ENCODE data around the gene PHKB. TPM values are rescaled to one million over a fixed set of nuclear protein-coding genes. Genes with fewer than 3 reads are reported as not detected.

Gene PHKB
- polyA plus RNA-seq, 1 donor = 73.3 TPM

DNA sequence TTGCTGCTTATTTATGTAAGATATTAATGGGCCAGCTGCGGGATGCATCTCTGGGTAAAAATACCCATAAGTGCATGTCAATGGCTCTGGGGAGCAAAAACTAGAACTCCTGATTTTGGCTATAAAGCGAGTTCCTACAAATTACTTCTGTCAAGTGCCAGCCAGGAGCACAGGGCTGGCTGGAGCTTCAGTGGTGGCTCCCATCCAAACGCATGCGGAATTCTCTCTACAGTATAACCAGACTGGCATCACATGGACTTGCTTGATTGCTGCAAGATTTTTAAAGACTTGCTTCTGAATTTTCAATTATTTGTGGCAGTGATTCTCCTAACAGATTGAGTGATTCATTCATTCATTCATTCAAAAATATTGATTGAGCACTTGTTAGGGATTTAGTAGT is 260.9 kb downstream of the PHKB start:
- no peaks in the 10 kb centered on the region for H3K4me1 ChIP-seq (ENCODE audit: control insufficient read depth, insufficient read depth, low read length)
- no CpG with 5 or more reads among the region's 4 CpGs for WGBS (ENCODE audit: insufficient coverage, low lambda C conversion rate)
- H3K9me3 ChIP-seq (ENCODE audit: control insufficient read depth, low read depth, low read length) = no peaks in the 10 kb centered on the region
- DNase-seq = no peak
- H3K4me3 ChIP-seq (ENCODE audit: low read length) = no peak overlapping the region
- H3K27me3 ChIP-seq (ENCODE audit: control insufficient read depth, insufficient read depth, low read length) = no peaks in the 10 kb centered on the region
- no peak overlapping the region for H3K27ac ChIP-seq (ENCODE audit: low read length)
- H3K36me3 ChIP-seq (ENCODE audit: control insufficient read depth, insufficient read depth, low read length) = no peaks in the 10 kb centered on the region

- no peak for DNase-seq
- WGBS (ENCODE audit: insufficient coverage, low lambda C conversion rate) = 100% methylated on average over 1 of the region's 5 CpGs
- Histone ChIP-seq H3K9me3 (ENCODE audit: control insufficient read depth, low read depth, low read length) (no peaks in the 10 kb centered on the region), H3K36me3 (ENCODE audit: control insufficient read depth, insufficient read depth, low read length) (no peaks in the 10 kb centered on the region), H3K27me3 (ENCODE audit: control insufficient read depth, insufficient read depth, low read length) (no peaks in the 10 kb centered on the region), H3K4me3 (ENCODE audit: low read length) (no peak overlapping the region), H3K4me1 (ENCODE audit: control insufficient read depth, insufficient read depth, low read length) (no peaks in the 10 kb centered on the region), H3K27ac (ENCODE audit: low read length) (no peak overlapping the region)
Measured at GRCh38 chr16:47724115-47724785, 263.1 kb downstream of the PHKB start.

- H3K36me3 ChIP-seq (ENCODE audit: control insufficient read depth, insufficient read depth, low read length) = no peaks in the 10 kb centered on the region
- no peaks in the 10 kb centered on the region for H3K27me3 ChIP-seq (ENCODE audit: control insufficient read depth, insufficient read depth, low read length)
- 84% methylated on average over 3 of the region's 9 CpGs for WGBS (ENCODE audit: insufficient coverage, low lambda C conversion rate)
- H3K9me3 ChIP-seq (ENCODE audit: control insufficient read depth, low read depth, low read length) = peaks cover 3% of the 10 kb centered on the region
- H3K4me3 ChIP-seq (ENCODE audit: low read length) = no peak overlapping the region
- DNase-seq = no peak
- H3K4me1 ChIP-seq (ENCODE audit: control insufficient read depth, insufficient read depth, low read length) = no peaks in the 10 kb centered on the region
- H3K27ac ChIP-seq (ENCODE audit: low read length) = no peak overlapping the region
Measured at GRCh38 chr16:47725188-47725695, 264.1 kb downstream of the PHKB start.

DNA sequence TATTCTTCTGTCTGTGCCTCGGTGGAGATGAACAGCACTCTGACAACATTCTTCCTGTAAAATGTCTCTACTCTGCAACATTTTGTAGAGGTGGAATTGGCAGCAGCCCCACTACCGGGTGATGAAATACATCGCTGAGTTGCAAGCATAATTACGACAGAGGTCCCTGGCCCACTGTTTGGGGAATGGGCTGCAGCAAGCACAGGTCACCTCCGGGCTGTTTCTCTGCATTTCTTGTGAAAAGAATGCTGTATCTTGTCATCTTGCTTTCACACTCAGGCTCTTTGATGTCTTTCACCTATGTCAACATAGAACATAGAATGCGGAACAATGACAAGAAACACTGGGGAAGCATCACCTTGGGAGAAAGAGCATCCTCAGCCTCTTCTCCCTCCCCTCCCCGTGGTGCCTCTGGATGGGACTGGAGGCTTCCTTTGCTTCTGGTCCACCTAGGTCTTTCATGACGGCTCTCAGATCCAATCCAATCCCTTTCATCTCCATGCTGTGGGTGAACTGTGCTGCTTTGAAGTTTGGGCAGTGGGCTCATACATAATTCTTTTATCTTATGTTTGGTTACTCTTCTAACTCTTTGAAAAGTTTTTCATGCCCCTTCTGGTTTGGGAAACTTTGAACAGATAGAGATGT is 265.0 kb downstream of the PHKB start:
- no peak overlapping the region for H3K27ac ChIP-seq (ENCODE audit: low read length)
- DNase-seq = no peak
- H3K4me3 ChIP-seq (ENCODE audit: low read length) = no peak overlapping the region
- peaks cover 3% of the 10 kb centered on the region for H3K9me3 ChIP-seq (ENCODE audit: control insufficient read depth, low read depth, low read length)
- no peaks in the 10 kb centered on the region for H3K36me3 ChIP-seq (ENCODE audit: control insufficient read depth, insufficient read depth, low read length)
- no peaks in the 10 kb centered on the region for H3K4me1 ChIP-seq (ENCODE audit: control insufficient read depth, insufficient read depth, low read length)
- no CpG with 5 or more reads among the region's 8 CpGs for WGBS (ENCODE audit: insufficient coverage, low lambda C conversion rate)
- H3K27me3 ChIP-seq (ENCODE audit: control insufficient read depth, insufficient read depth, low read length) = no peaks in the 10 kb centered on the region

GRCh38 chr16:47727131-47727530 is 266.0 kb downstream of the PHKB start:
- Histone ChIP-seq H3K36me3 (ENCODE audit: control insufficient read depth, insufficient read depth, low read length) (no peaks in the 10 kb centered on the region), H3K4me3 (ENCODE audit: low read length) (no peak overlapping the region), H3K9me3 (ENCODE audit: control insufficient read depth, low read depth, low read length) (peaks cover 3% of the 10 kb centered on the region), H3K4me1 (ENCODE audit: control insufficient read depth, insufficient read depth, low read length) (no peaks in the 10 kb centered on the region), H3K27me3 (ENCODE audit: control insufficient read depth, insufficient read depth, low read length) (no peaks in the 10 kb centered on the region), H3K27ac (ENCODE audit: low read length) (no peak overlapping the region)
- DNase-seq = no peak
- no CpG with 5 or more reads among the region's 6 CpGs for WGBS (ENCODE audit: insufficient coverage, low lambda C conversion rate)

GRCh38 chr16:47728205-47728604 is 267.1 kb downstream of the PHKB start:
- Histone ChIP-seq H3K36me3 (ENCODE audit: control insufficient read depth, insufficient read depth, low read length) (no peaks in the 10 kb centered on the region), H3K27ac (ENCODE audit: low read length) (no peak overlapping the region), H3K4me1 (ENCODE audit: control insufficient read depth, insufficient read depth, low read length) (no peaks in the 10 kb centered on the region), H3K27me3 (ENCODE audit: control insufficient read depth, insufficient read depth, low read length) (no peaks in the 10 kb centered on the region), H3K4me3 (ENCODE audit: low read length) (no peak overlapping the region), H3K9me3 (ENCODE audit: control insufficient read depth, low read depth, low read length) (peaks cover 3% of the 10 kb centered on the region)
- WGBS (ENCODE audit: insufficient coverage, low lambda C conversion rate) = no CpG with 5 or more reads among the region's 3 CpGs
- DNase-seq = no peak

GRCh38 chr16:47729701-47730100 is 268.6 kb downstream of the PHKB start:
- Histone ChIP-seq H3K9me3 (ENCODE audit: control insufficient read depth, low read depth, low read length) (peaks cover 3% of the 10 kb centered on the region), H3K4me3 (ENCODE audit: low read length) (no peak overlapping the region), H3K27me3 (ENCODE audit: control insufficient read depth, insufficient read depth, low read length) (no peaks in the 10 kb centered on the region), H3K4me1 (ENCODE audit: control insufficient read depth, insufficient read depth, low read length) (no peaks in the 10 kb centered on the region), H3K27ac (ENCODE audit: low read length) (no peak overlapping the region), H3K36me3 (ENCODE audit: control insufficient read depth, insufficient read depth, low read length) (no peaks in the 10 kb centered on the region)
- no CpG with 5 or more reads among the region's 12 CpGs for WGBS (ENCODE audit: insufficient coverage, low lambda C conversion rate)
- no peak for DNase-seq

- Histone ChIP-seq H3K27ac (ENCODE audit: low read length) (no peak overlapping the region), H3K36me3 (ENCODE audit: control insufficient read depth, insufficient read depth, low read length) (no peaks in the 10 kb centered on the region)
- no CpG with 5 or more reads among the region's 2 CpGs for WGBS (ENCODE audit: insufficient coverage, low lambda C conversion rate)
Measured at GRCh38 chr16:47731252-47731651, 270.1 kb downstream of the PHKB start.

DNA sequence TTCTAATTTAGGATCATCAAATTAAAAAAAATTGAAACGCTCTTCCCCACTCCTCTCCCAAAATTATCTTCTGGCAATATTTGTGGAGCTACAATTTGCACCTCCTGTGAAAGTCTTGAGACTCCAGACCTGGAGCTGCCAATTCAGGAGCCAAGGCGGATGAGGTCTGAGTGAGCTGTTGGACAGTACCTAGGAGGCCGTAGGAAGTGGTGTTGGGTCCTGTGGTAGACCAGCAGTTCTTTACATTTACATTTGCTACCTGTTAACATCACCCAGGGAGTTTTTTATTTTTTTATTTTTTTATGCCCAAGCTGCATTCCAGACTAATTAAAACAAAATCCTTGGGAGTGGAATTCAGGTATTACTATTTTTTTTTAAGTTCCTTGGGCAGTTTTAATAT is 271.0 kb downstream of the PHKB start:
- Histone ChIP-seq H3K4me3 (ENCODE audit: low read length) (no peak overlapping the region), H3K4me1 (ENCODE audit: control insufficient read depth, insufficient read depth, low read length) (no peaks in the 10 kb centered on the region)

More at GRCh38 chr16:47731252-47731651, 270.1 kb downstream of the PHKB start:
- peaks cover 3% of the 10 kb centered on the region for H3K9me3 ChIP-seq (ENCODE audit: control insufficient read depth, low read depth, low read length)
- no peaks in the 10 kb centered on the region for H3K4me1 ChIP-seq (ENCODE audit: control insufficient read depth, insufficient read depth, low read length)
- H3K4me3 ChIP-seq (ENCODE audit: low read length) = no peak overlapping the region
- no peaks in the 10 kb centered on the region for H3K27me3 ChIP-seq (ENCODE audit: control insufficient read depth, insufficient read depth, low read length)
- DNase-seq = no peak

DNA sequence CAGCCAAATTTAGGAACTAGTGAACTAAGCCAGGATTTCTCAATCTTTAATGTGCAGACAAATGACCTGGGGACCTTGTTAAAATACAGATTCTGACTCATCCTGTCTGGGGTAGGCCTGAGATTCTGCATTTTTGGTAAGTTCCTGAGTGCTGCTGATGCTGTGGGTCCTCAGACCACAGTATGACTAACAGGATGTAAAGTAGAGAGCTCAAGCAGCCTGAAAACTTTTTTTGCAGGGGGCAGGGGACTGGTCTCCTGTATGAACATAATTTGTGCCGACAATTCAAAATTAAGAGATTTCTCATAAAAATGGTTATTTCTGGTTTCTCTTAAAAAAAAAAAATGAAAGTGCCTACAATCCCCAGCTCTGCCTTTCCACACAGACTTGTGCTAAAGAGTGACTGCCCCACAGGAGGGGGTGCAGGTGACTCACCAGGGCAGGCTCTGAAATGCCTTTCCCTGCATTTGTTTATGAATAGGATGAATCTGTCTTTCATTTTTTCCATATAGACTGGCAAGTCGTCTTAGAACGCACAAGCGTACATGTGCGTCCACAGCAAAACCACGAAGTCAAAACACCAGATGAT is 271.5 kb downstream of the PHKB start:
- WGBS (ENCODE audit: insufficient coverage, low lambda C conversion rate) = 79% methylated on average over 6 of the region's 6 CpGs
- Histone ChIP-seq H3K4me1 (ENCODE audit: control insufficient read depth, insufficient read depth, low read length) (no peaks in the 10 kb centered on the region), H3K4me3 (ENCODE audit: low read length) (no peak overlapping the region), H3K9me3 (ENCODE audit: control insufficient read depth, low read depth, low read length) (peaks cover 3% of the 10 kb centered on the region), H3K27ac (ENCODE audit: low read length) (no peak overlapping the region), H3K36me3 (ENCODE audit: control insufficient read depth, insufficient read depth, low read length) (no peaks in the 10 kb centered on the region), H3K27me3 (ENCODE audit: control insufficient read depth, insufficient read depth, low read length) (no peaks in the 10 kb centered on the region)
- DNase-seq = no peak

More for the DNA sequence above, 271.0 kb downstream of the PHKB start:
- H3K36me3 ChIP-seq (ENCODE audit: control insufficient read depth, insufficient read depth, low read length) = no peaks in the 10 kb centered on the region
- H3K27ac ChIP-seq (ENCODE audit: low read length) = no peak overlapping the region
- 100% methylated on average over 1 of the region's 3 CpGs for WGBS (ENCODE audit: insufficient coverage, low lambda C conversion rate)
- no peak for DNase-seq
- no peaks in the 10 kb centered on the region for H3K27me3 ChIP-seq (ENCODE audit: control insufficient read depth, insufficient read depth, low read length)
- peaks cover 3% of the 10 kb centered on the region for H3K9me3 ChIP-seq (ENCODE audit: control insufficient read depth, low read depth, low read length)

Data from large intestine (tissue), 3 donors.